ENCODE data around the gene DPP6.

DNA sequence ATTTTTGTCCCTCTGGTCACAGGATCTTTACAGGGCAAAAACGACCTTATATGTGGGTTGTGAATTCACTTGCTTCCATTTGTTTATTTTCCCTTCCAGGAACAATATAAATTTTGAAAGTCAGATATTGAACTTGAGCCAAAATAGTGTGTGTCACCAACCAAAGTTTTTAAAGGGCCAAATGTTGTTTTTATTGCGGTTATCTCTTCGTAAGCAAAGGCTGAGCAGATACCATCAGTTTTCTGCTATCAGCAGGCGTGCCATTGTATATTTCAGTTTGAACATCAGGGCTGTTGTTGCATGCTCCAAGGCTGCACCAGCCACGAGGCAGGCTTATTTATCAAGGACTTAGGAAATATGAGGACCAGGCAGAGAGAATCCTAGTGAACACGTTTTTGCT, 790.4 kb downstream of the DPP6 start:
- TF ChIP-seq PAX5 (IDR thresholded peaks at IDR 0.05; ENCODE audit: insufficient read depth, low read length, severe bottlenecking) (no peak), POLR2AphosphoS5 (IDR thresholded peaks at IDR 0.05; ENCODE audit: low read depth, low read length) (no peak), POLR2A (IDR thresholded peaks at IDR 0.05; ENCODE audit: low read depth, low read length) (no peak), TAF1 (IDR thresholded peaks at IDR 0.05; ENCODE audit: low read depth, low read length) (no peak), POU2F2 (IDR thresholded peaks at IDR 0.05; ENCODE audit: low read depth, low read length) (no peak)
